ENCODE results near the gene PGAP6.
"Not testable (repeated sequence)": the region's sequence is repeated elsewhere in the genome, so short reads cannot be mapped to it uniquely, and the experiment has no call there.

DNA sequence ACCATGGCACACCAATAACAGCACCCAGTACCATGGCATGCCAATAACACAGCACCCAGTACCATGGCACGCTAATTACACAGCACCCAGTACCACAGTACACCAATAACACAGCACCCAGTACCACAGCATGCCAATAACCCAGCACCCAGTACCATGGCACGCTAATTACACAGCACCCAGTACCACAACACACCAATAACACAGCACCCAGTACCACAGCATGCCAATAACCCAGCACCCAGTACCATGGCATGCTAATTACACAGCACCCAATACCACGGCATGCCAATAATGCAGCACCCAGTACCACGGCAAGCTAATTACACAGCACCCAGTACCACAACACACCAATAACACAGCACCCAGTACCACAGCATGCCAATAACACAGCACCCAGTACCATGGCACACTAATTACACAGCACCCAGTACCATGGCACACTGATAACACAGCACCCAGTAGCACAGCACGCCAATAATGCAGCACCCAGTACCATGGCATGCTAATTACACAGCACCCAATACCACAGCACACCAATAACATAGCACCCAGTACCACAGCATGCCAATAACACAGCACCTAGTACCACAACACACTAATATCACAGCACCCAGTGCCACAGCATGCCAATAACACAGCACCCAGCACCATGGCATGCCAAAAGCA lies 47.5 kb downstream of the PGAP6 start:
- not testable (repeated sequence) for TF ChIP-seq GATA1 (IDR thresholded peaks at IDR 0.05; ENCODE audit: low read depth, low read length); POLR2A (IDR thresholded peaks at IDR 0.05; ENCODE audit: low read length)

Data from erythroblast (primary cell).